Activated CD8-positive, alpha-beta memory T cell treated with anti-CD3 and anti-CD28 coated beads, Interleukin-2, amount 50 U/mL, for 24 hours (primary cell): ENCODE data around the gene ATG12.
A peak's percentile ranks its signal among the peaks of the same experiment; 100 is the strongest.
"Not testable (repeated sequence)": the region's sequence is repeated elsewhere in the genome, so short reads cannot be mapped to it uniquely, and the experiment has no call there.

ENCODE experiments used
- DNase-seq: peaks from one replicate; pipeline ENCODE4 v3.0.0-alpha.2; 2020; ENCODE audit errors: extremely low read depth

ATG12 gene

DNA sequence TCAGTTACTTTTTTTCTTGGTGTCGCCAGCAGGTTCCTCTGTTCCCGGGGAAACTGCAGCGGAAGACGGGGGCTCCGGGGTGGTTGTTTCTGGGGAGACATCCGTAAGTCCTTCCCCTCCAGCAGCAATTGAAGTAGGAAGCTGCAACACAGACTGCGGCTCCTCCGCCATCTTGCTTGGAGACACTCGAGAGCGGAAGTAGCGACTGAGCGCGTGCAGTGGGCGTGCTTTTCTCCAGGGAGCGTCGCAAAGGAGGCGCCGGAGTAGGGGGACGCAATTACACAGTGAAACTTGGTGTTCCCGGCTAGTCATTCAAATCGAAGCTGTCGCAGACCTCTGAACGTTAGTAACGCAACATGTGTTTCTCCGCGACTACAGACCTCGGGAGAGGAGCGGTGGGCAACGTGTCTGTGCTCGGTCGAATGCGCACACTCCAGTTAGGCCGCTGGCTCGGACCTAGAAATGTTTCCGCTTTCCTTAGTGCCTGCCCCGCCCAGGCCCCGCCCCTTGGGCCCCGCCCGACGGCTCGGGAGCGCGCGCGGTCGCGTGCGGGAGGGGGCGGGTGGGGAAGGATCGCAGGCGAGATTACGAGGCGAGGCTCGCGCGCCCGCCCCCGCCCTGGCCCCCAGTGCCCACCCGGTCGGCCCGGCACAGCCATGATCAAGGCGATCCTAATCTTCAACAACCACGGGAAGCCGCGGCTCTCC, at the start of gene ATG12, which contains the start of gene AP3S1:
Gene ATG12, minus strand, starts transcription at position 184 of the 707 bp plus-strand sequence. Its CDS starts 13 bp downstream, at position 171.
Gene AP3S1, plus strand, starts transcription at position 554 of the 707 bp plus-strand sequence. Its CDS starts 103 bp downstream, at position 657.
- peak; percentile 75 for DNase-seq

DNA sequence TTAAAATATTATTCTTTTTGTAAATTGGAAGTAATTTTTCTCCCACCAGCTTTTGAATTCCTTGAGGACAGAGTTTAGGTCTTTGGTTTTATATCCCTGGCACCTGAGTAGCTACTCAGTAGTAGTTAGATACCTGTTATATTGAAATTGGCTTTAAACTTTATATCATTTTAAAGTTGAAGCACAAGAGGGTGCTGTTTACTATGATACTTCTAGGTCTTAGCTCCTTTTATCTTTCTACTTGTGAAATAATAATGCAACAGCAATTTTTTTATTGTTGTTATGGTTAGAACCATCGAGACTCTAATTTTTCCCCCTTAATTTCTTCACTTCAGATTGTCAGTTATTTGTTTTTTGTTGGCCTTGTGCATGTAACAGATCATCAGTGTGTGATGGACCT, 46.7 kb upstream of the ATG12 start:
- DNase-seq, result no peak

DNA sequence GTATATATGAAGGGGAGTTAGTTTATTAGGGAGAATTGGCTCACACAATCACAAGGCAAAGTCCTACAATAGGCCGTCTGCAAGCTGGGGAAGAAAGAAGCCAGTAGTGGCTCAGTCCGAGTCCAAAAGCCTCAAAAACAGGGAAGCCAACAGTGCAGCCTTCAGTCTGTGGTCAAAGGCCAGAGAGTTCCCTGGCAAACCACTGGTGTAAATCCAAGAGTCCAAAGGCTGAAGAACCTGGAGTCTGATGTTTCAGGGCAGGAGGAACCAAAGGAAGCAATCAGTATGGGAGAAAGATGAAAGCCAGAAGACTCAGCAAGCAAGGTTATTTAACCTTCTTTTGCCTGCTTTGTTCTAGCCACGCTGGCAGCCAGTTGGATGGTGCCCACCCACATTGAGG, 43.8 kb upstream of the ATG12 start:
- not testable (repeated sequence) for DNase-seq

DNA sequence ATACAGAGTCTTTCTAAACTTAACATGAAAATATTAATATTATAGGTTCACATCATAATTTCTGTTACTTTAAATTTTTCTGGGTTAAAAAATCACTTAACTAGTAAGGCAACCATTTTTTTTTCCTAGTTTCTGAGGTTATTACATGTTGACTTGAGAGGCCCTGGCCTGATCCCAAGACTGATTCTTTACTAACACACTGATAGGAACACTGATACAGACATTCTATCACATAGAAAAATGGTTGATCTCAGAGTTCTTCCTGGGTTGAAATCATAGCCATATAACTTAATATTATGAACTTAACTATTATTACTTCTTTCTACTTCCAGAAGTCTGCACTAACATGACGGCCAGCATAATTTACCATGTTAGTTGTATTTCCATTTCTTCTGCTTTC, 43.3 kb upstream of the ATG12 start:
- DNase-seq, result no peak

GRCh38 chr5:115882434-115882833, 41.1 kb upstream of the ATG12 start:
- DNase-seq, result not testable (repeated sequence)

- not testable (repeated sequence) for DNase-seq
Measured at GRCh38 chr5:115877342-115877741, 36.0 kb upstream of the ATG12 start.

DNA sequence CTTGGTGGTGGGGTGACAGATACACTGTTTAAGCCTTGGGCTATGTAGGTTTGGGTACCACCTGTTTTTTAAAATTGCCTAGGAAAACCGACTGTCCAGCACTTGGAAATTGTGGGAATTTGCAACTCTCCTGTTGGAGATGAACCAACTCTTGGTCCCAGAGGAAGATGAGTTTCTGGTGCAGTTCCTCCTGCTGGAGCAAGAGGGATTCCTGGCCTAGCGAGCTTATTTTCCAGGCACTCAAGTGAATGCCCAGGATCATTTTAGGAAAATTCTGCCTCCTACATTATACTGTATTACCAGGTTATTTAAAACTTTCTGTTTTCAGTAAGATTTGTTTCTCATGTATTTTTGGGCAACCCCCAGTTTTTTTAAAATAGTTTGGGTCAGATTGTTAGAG, 34.1 kb upstream of the ATG12 start:
- DNase-seq, result no peak

GRCh38 chr5:115873392-115873791, 32.0 kb upstream of the ATG12 start:
- no peak for DNase-seq

DNA sequence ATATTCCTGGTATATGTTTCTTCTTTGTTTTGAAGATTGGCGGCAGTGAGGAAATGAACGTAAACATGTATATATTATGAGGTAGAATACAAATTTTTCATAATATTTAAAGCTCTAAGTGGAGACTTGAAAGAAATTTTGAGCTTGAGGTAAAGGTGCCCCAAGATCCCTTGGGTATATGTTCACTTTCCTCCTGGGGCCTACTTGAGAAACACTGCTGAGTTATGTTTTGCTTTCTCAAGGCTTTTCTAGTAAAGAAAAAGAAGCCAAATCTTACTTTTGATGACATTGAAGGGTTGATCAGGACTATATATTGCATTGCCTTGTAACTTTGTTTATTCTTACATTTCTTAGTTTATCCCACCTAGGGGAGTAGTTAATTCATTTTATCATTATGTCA, 31.1 kb upstream of the ATG12 start:
- no peak for DNase-seq

DNA sequence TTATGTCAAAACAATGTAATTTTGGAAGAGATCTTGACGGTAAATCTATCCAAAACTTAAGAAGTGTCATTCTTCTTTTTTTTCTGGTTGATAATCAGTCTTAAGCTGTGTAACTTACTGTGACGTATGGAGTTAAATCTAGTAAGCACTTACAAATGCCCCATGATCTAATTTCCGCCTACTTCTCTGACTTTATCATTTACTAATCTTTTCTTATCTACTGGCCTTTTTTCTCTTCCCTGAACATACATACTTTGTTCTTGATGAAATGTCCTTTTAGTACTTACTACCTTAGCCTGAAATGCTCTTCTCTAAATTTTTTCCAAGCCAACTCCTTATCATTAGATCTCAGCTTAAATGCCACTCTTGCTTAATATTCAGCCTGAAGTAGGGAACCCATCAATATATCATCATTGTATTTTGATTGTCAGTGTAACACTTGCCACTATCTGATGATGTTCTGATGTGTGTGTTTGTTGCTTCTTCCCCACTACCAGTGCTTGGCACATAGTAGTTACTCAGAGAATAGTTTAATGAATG, 28.0 kb upstream of the ATG12 start:
- no peak for DNase-seq

GRCh38 chr5:115859378-115859777, 18.0 kb upstream of the ATG12 start:
- DNase-seq, result no peak

DNA sequence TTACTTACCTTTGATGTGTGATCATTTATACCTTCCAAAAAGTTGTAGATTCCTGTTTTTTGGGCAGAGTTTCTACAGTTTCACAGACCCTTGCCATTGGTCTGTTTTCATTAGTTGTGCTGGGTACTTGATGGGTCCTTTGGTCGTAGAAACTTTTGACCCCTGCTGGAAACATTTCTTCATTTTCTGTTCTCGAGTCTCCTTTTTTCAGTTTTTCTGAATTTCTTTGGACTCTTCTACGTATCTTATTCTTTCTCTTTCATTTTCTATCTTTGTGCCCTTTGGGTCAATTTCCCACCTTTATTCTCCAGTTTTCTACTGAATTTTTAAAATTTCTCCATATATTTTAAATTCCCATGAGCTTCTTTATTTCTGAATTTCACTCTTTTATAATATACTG, 17.0 kb upstream of the ATG12 start:
- no peak for DNase-seq

GRCh38 chr5:115857626-115858349, 16.4 kb upstream of the ATG12 start:
- no peak for DNase-seq

GRCh38 chr5:115857057-115857479, 15.7 kb upstream of the ATG12 start:
- no peak for DNase-seq

DNA sequence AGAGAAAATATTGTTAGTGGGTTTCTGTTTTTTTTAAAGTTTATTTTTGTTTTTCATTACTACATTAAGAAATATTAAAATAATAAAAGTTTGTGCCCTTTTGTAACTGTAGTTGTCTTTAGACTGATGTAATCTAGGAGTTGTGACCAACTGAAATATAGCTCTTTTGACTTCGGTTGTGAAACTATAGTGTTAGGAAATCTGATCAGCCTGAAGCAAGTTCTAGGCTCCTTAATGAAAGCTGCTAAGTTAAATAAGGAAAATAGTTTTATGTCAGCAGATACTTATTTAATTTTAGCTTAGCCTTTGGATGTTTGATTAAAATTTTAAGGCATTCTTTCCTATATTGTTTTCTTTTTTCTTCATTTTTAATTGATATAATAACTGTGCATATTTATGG, 14.6 kb upstream of the ATG12 start:
- no peak for DNase-seq

DNA sequence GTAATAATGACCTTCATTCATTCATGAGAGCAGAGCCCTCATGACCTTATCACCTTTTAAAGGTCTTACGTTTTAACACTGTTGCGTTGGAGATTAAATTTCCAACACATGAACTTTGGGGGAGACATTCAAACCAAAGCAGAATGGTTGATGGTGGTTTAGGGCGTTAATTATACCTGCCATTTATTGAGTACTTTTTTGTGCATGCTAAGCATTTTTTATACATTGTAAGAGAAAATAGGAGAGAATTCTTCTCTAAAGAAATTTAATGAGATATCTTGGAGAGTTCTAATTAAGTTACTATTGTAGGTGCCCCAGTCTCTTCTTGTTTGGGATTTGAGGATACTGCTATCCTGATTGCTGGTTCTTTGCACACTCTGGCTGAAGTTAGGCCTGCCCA, 12.8 kb upstream of the ATG12 start:
- DNase-seq, result no peak

DNA sequence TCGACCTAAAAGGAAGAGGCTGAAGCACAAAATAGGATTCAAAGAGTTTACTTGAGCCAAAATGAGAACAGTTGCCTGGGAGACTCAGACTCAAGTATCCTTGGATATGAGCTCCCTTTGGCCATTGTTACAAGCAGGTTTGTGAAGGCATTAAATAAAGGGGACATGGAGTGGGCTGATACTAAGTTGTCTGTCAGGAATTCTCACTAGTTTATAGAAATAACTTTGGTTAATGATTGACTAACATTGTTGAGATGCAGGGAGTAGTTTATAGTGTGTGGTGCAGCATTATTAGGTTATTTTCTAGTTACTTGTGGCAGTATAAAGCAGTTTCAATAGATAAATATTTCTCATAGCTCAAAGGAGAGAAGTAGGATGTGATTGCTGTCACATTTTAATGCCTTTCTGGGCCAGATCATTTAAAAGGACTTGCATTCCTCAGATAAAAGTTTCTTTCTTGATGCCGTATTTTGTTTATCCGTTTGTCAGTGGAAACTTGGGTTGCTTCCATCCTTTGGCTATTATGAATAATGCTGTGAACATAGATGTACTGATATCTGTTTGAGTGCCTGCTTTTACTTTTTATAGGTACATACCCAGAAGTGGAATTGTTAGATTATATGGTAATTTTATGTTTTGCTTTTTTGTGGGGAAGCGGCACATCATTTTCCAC, 9.5 kb upstream of the ATG12 start:
- no peak for DNase-seq

DNA sequence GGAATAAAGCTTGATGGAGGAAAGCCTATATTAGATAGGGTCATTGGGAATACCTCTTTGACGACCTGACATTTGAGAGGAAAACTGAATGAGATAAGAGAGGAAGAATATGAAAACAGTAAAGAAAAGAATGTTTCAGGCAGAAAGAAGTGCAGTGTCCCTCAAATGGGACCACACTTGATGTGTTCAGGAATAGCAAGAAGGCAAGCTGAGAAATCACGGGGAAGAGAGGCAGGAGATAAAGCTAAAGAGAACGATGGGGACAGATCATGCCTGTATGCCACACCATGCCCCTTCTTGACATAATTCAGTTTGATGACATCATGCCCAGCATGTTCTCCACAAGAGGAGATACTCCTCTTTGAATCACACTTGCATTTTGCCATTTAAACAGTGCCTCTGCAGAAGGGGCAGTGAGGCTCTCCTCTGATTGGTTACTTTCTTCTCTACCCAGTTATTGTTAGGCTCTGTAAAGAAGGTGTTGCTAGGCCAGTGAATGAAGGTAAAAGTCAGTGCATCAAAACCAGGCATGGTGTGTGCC, 8.0 kb upstream of the ATG12 start:
- no peak for DNase-seq

- DNase-seq, result no peak
Measured at GRCh38 chr5:115847290-115847689, 5.9 kb upstream of the ATG12 start.

DNA sequence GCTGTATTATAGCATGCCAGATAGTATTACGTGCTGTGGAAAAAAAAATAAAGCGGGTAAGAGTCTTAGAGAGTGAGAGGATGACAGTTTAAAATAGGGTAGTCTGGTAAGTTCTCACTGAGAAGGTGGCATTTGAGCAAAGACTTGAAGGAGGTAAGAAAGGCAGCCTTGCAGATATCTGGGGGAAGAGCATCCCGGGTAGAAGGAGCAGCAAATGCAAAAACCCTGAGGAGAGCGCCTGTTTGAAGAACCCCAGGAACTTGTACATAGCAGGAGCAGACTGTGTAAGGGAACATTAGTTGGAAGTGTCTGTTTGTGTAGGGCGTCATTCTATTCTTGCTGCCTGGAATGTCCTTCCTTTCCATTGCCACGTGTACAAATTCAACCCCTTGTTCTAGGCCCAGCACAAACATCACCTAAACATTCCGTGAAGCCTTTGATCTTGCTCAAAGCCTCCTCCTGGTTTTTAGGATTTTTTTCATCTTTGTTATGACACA, 3.0 kb upstream of the ATG12 start:
- DNase-seq, result no peak

DNA sequence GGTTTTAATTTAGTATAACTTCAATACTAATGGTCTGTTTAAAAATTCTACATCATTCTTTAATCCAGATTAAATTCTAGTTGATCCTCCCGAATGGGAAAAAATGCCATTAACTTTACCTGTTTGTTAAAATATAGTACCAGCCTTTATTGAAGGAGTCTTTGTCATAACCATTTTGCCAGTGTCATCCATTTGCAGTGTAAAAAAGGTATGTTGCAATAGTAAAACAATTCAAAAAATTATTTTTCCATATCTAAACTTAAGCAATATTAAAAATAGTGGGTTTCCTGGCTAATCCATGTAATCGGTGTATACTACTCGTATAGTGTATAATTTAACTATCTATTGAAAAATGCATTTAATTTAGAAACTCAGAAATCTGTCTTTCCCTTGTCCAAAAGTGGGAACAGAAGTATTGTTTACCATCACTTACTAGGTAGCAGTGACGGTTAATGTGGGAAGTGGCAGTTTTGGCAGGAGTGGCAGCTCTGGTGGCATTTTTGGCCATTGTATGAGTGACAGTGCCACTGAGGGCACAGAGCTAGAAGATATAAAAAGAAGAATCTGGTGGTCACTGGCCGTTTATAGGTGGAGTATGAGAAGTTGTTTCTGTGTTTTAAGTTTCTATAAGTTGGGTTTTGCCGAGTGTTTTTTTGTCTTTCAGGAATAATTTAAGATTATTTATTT, 2.2 kb upstream of the ATG12 start:
- DNase-seq, result no peak
